Stimulated activated CD4-positive, alpha-beta T cell treated with anti-CD3 and anti-CD28 coated beads, Interleukin-2, amount 100 ng/mL, for 24 hours (primary cell): ENCODE measurements around the gene BICD1.
"Not testable (repeated sequence)": the region's sequence is repeated elsewhere in the genome, so short reads cannot be mapped to it uniquely, and the experiment has no call there.

Experiments used
- DNase-seq, 2 donors: peaks; one replicate each; pipeline ENCODE4 v3.0.0-alpha.2; 2020

BICD1 gene

GRCh38 chr12:32196250-32197198, 89.9 kb downstream of the BICD1 start:
- DNase-seq = no peak

- no peak for DNase-seq
Observed at GRCh38 chr12:32197421-32197820, 90.8 kb downstream of the BICD1 start.

GRCh38 chr12:32198555-32198954, 91.9 kb downstream of the BICD1 start:
- DNase-seq = no peak

GRCh38 chr12:32201096-32201495, 94.4 kb downstream of the BICD1 start:
- DNase-seq = no peak

- no peak for DNase-seq
Observed at GRCh38 chr12:32201976-32202375, 95.3 kb downstream of the BICD1 start.

- DNase-seq = no peak
Observed at GRCh38 chr12:32205731-32206130, 99.1 kb downstream of the BICD1 start.

GRCh38 chr12:32208355-32208754, 101.7 kb downstream of the BICD1 start:
- no peak for DNase-seq

- DNase-seq = no peak
Observed at GRCh38 chr12:32211066-32211899, 104.6 kb downstream of the BICD1 start.

GRCh38 chr12:32211900-32212156, 105.2 kb downstream of the BICD1 start:
- no peak for DNase-seq

GRCh38 chr12:32214723-32215122, 108.1 kb downstream of the BICD1 start:
- no peak for DNase-seq

GRCh38 chr12:32217354-32218310, 111.0 kb downstream of the BICD1 start:
- DNase-seq = no peak

- no peak for DNase-seq
Observed at GRCh38 chr12:32223941-32224340, 117.3 kb downstream of the BICD1 start.

GRCh38 chr12:32226768-32227167, 120.1 kb downstream of the BICD1 start:
- DNase-seq = no peak

GRCh38 chr12:32229971-32230612, 123.4 kb downstream of the BICD1 start:
- no peak for DNase-seq

- no peak for DNase-seq
Observed at GRCh38 chr12:32230613-32230993, 124.0 kb downstream of the BICD1 start.

- DNase-seq = not testable (repeated sequence)
Observed at GRCh38 chr12:32231361-32231760, 124.7 kb downstream of the BICD1 start.

GRCh38 chr12:32233568-32233967, 126.9 kb downstream of the BICD1 start:
- no peak for DNase-seq

- no peak for DNase-seq
Observed at GRCh38 chr12:32235251-32235650, 128.6 kb downstream of the BICD1 start.

GRCh38 chr12:32240162-32240561, 133.5 kb downstream of the BICD1 start:
- DNase-seq = no peak

GRCh38 chr12:32240831-32241230, 134.2 kb downstream of the BICD1 start:
- DNase-seq = no peak

GRCh38 chr12:32242641-32243040, 136.0 kb downstream of the BICD1 start:
- DNase-seq = no peak

- no peak for DNase-seq
Observed at GRCh38 chr12:32248441-32249140, 141.9 kb downstream of the BICD1 start.
